Activated T-helper 1 cell treated with anti-CD3 and anti-CD28 coated beads, Interleukin-12 subunit alpha, Interleukin-12 subunit beta, Interleukin-2, Interleukin-4 antibody, amounts not matched to agents 30 ng/mL and 10 ng/mL and 1 ng/mL, durations not matched to agents 14 hours and 24 hours and 36 hours (primary cell): ENCODE results near the gene GCNT2. TPM values are rescaled to one million over a fixed set of nuclear protein-coding genes. Genes with fewer than 3 reads are reported as not detected.
"Not testable (repeated sequence)": the region's sequence is repeated elsewhere in the genome, so short reads cannot be mapped to it uniquely, and the experiment has no call there.

ENCODE experiments used
- DNase-seq: peaks from one replicate; pipeline ENCODE4 v3.0.0; 2021; ENCODE audit warnings: low spot score
- H3K27ac Mint-ChIP-seq: one replicate; pipeline ENCODE4 v1.8.0; 2021; ENCODE audit warnings: mild to moderate bottlenecking, mixed read lengths
- H3K27me3 Mint-ChIP-seq: one replicate; pipeline ENCODE4 v1.8.0; 2022; ENCODE audit warnings: mild to moderate bottlenecking, moderate library complexity, mixed read lengths; ENCODE audit not compliant: insufficient read depth
- H3K36me3 Mint-ChIP-seq: one replicate; pipeline ENCODE4 v1.8.0; 2021; ENCODE audit warnings: low read depth, mixed read lengths
- H3K4me1 Mint-ChIP-seq: one replicate; pipeline ENCODE4 v1.8.0; 2021; ENCODE audit warnings: low read depth, mixed read lengths
- H3K4me3 Mint-ChIP-seq: one replicate; pipeline ENCODE4 v1.8.0; 2021; ENCODE audit warnings: mild to moderate bottlenecking, moderate library complexity, mixed read lengths
- H3K9me3 Mint-ChIP-seq: one replicate; pipeline ENCODE4 v1.8.0; 2021; ENCODE audit warnings: mixed read lengths
- intact Hi-C: fragments of 100-400 bp; cut with micrococcal nuclease; formaldehyde crosslinking; loops from one replicate; pipeline ENCODE4 v1.15.1; 2024
- total RNA-seq: library from RNA; stranded (reverse); gene quantifications from 2 replicates; pipeline ENCODE4 v1.2.3, GENCODE V29; 2022

GCNT2 gene
- total RNA-seq, 1 donor from 2014 or later, result 3.0 TPM

DNA sequence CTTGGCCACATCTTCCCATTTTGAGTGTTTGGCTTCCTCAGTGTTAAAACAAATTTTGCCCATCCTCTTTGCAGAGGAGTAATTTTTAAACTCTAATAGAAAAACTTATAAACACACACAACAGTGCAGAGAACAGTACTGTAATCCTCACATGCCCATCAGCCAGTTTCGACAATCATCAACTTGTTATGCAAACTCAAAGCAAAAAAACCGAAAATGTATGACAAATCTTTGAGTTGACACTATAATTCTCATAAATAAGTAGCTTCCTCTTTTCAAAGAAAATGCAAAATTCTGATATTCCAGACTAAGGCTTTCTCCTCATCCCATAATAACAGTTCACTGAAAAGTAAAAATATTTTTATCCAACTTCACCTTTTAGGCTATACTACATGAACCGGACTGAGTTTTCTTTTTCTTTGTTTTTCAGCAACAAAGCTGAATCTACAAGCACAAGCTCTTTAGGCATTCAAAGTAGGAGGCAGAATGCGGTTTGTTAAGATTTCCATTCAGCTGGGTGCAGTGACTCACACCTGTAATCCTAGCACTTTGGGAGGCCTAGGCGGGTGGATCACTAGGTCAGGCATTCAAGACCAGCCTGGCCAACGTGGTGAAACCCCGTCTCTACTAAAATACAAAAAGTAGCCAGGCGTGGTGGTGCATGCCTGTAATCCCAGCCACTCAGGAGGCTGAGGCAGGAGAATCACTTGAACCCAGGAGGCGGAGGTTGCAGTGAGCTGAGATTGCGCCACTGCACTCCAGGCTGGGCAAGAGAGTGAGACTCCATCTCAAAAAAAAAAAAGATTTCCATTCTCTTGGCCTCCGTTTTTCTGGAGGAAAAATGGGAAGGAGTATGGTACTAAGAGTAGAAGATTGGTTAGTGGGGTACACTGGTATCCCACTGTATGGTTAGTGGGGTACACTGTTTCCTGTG is 74.8 kb downstream of the GCNT2 start:
- no peaks in the 10 kb centered on the region for H3K27me3 Mint-ChIP-seq
- H3K36me3 Mint-ChIP-seq, result no peaks in the 10 kb centered on the region
- H3K27ac Mint-ChIP-seq, result no peak overlapping the region
- peaks cover 6% of the 10 kb centered on the region for H3K4me1 Mint-ChIP-seq
- intact Hi-C loops, result no loop called here
- H3K9me3 Mint-ChIP-seq, result no peaks in the 10 kb centered on the region
- DNase-seq, result no peak
- H3K4me3 Mint-ChIP-seq, result no peak overlapping the region

DNA sequence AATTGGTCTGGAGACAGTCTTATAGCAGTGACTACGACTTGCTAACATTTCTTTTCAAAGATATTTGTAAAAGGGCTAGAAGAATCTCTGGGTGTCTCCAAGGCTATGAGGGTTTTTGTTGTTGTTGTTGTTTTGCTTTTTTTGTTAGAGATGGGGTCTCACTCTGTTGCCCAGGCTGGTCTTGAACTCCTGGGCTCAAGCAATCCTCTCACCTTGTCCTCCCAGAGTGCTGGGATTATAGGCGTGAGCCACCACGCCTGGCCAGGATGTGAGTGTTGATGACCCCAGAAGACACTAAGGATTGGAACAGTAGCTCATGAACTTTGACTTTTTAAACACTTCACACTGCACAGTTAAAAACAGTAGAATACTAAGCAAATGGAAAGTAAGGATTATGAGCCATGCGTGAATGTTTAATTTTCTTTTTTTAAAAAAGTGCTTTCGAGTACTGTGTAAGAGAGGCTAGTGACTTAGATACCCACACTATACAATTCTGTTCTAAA is 76.4 kb downstream of the GCNT2 start:
- intact Hi-C loops, result no loop called here
- Mint-ChIP-seq H3K27me3 (no peaks in the 10 kb centered on the region), H3K9me3 (no peaks in the 10 kb centered on the region), H3K4me3 (no peak overlapping the region), H3K36me3 (no peaks in the 10 kb centered on the region), H3K4me1 (peaks cover 6% of the 10 kb centered on the region), H3K27ac (no peak overlapping the region)
- no peak for DNase-seq

GRCh38 chr6:10598084-10598960 is 77.2 kb downstream of the GCNT2 start:
- Mint-ChIP-seq H3K4me3 (no peak overlapping the region), H3K4me1 (peaks cover 6% of the 10 kb centered on the region), H3K27me3 (no peaks in the 10 kb centered on the region), H3K36me3 (no peaks in the 10 kb centered on the region), H3K27ac (no peak overlapping the region), H3K9me3 (no peaks in the 10 kb centered on the region)
- no peak for DNase-seq
- intact Hi-C loops, result no loop called here

DNA sequence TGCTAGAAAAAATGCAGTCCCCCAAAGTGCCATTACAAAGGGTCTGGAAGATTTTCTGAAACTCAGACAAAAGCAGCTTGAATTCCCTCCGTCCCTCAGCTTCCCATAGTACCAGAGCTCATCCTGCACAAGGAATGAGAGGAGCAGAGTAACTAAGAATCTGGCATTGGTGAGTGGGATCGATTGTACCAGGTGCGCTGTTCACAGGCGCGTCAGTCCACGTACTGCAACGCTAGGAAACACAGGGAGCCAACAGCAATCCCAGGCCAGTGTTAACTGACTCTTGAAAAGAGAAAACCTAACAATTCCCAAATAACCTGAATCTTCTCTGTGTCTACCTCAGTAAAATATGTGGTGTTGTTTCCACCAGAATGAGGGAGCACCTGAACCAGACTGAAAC is 77.9 kb downstream of the GCNT2 start:
- no peaks in the 10 kb centered on the region for H3K36me3 Mint-ChIP-seq
- no peak overlapping the region for H3K4me3 Mint-ChIP-seq
- no peak overlapping the region for H3K27ac Mint-ChIP-seq
- DNase-seq, result no peak
- H3K27me3 Mint-ChIP-seq, result no peaks in the 10 kb centered on the region
- intact Hi-C loops, result no loop called here
- peaks cover 6% of the 10 kb centered on the region for H3K4me1 Mint-ChIP-seq
- no peaks in the 10 kb centered on the region for H3K9me3 Mint-ChIP-seq

GRCh38 chr6:10600681-10601080 is 79.5 kb downstream of the GCNT2 start:
- H3K27me3 Mint-ChIP-seq, H3K4me1 Mint-ChIP-seq, intact Hi-C loops, DNase-seq, H3K9me3 Mint-ChIP-seq, H3K36me3 Mint-ChIP-seq, H3K27ac Mint-ChIP-seq, H3K4me3 Mint-ChIP-seq: not testable (repeated sequence)

- no peaks in the 10 kb centered on the region for H3K36me3 Mint-ChIP-seq
- intact Hi-C loops, result no loop called here
- H3K4me1 Mint-ChIP-seq, result no peaks in the 10 kb centered on the region
- no peaks in the 10 kb centered on the region for H3K27me3 Mint-ChIP-seq
- H3K4me3 Mint-ChIP-seq, result no peak overlapping the region
- no peak for DNase-seq
- no peaks in the 10 kb centered on the region for H3K9me3 Mint-ChIP-seq
- no peak overlapping the region for H3K27ac Mint-ChIP-seq
Observed at GRCh38 chr6:10603219-10603618, 82.1 kb downstream of the GCNT2 start.

- peaks cover 3% of the 10 kb centered on the region for H3K27me3 Mint-ChIP-seq
- no peaks in the 10 kb centered on the region for H3K36me3 Mint-ChIP-seq
- intact Hi-C loops, result no loop called here
- no peak overlapping the region for H3K27ac Mint-ChIP-seq
- no peak for DNase-seq
- no peak overlapping the region for H3K4me3 Mint-ChIP-seq
- H3K9me3 Mint-ChIP-seq, result peaks cover 4% of the 10 kb centered on the region
- no peaks in the 10 kb centered on the region for H3K4me1 Mint-ChIP-seq
Observed at GRCh38 chr6:10609038-10609437, 87.9 kb downstream of the GCNT2 start.

- Mint-ChIP-seq H3K27ac (no peak overlapping the region), H3K4me1 (no peaks in the 10 kb centered on the region), H3K27me3 (peaks cover 3% of the 10 kb centered on the region), H3K36me3 (no peaks in the 10 kb centered on the region), H3K9me3 (peaks cover 4% of the 10 kb centered on the region), H3K4me3 (no peak overlapping the region)
- DNase-seq, result no peak
- intact Hi-C loops, result no loop called here
Observed at GRCh38 chr6:10610289-10610688, 89.1 kb downstream of the GCNT2 start.

DNA sequence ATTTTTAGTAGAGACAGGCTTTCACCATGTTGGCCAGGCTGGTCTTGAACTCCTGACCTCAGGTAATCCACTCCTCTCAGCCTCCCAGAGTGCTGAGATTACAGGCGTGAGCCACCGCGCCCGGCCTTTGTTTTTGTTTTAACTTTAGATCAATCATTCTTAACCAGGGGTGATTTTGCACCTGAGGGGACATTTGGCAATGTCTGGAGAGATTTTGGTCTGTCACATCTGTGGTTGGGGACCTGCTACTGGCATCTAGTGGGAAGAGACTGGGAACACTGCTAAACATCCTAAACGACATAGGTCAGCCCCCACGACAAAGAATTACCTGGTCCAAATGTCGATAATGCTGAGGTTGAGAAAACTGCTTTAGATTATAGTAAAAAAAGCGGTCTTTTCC is 91.0 kb downstream of the GCNT2 start:
- H3K27ac Mint-ChIP-seq, result no peak overlapping the region
- H3K4me1 Mint-ChIP-seq, result no peaks in the 10 kb centered on the region
- no peak overlapping the region for H3K4me3 Mint-ChIP-seq
- no peak for DNase-seq
- H3K36me3 Mint-ChIP-seq, result no peaks in the 10 kb centered on the region
- peaks cover 4% of the 10 kb centered on the region for H3K9me3 Mint-ChIP-seq
- intact Hi-C loops, result no loop called here
- peaks cover 3% of the 10 kb centered on the region for H3K27me3 Mint-ChIP-seq

DNA sequence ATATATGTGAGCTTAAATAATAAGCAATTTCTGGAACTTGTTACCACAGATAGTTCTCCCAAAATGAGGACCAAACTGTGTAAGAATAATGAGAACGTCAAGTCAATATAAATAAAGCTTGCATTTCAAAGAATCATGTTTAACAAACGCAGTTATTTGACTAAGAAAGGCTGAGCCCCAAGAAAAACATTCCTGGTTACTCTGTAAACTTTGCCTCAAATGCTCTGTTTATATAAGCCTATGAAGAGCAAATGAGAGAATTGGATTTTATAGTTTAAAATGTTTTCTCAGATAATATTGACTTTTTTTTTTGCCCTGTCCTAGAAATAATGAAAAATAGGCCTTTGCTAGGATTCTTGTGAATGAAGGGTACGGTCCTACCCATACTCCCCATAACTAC is 91.9 kb downstream of the GCNT2 start:
- H3K4me3 Mint-ChIP-seq, result no peak overlapping the region

GRCh38 chr6:10613723-10614122 is 92.6 kb downstream of the GCNT2 start:
- H3K9me3 Mint-ChIP-seq, result peaks cover 4% of the 10 kb centered on the region
- intact Hi-C loops, result no loop called here
- H3K36me3 Mint-ChIP-seq, result no peaks in the 10 kb centered on the region
- H3K27ac Mint-ChIP-seq, result no peak overlapping the region
- peaks cover 3% of the 10 kb centered on the region for H3K27me3 Mint-ChIP-seq
- no peak overlapping the region for H3K4me3 Mint-ChIP-seq
- H3K4me1 Mint-ChIP-seq, result no peaks in the 10 kb centered on the region
- no peak for DNase-seq

More for the DNA sequence above, 91.9 kb downstream of the GCNT2 start:
- Mint-ChIP-seq H3K36me3 (no peaks in the 10 kb centered on the region), H3K9me3 (peaks cover 4% of the 10 kb centered on the region), H3K27me3 (peaks cover 3% of the 10 kb centered on the region), H3K27ac (no peak overlapping the region), H3K4me1 (no peaks in the 10 kb centered on the region)
- no peak for DNase-seq
- intact Hi-C loops, result no loop called here

GRCh38 chr6:10615675-10616074 is 94.5 kb downstream of the GCNT2 start:
- Mint-ChIP-seq H3K27ac (no peak overlapping the region), H3K36me3 (no peaks in the 10 kb centered on the region), H3K9me3 (no peaks in the 10 kb centered on the region), H3K4me1 (no peaks in the 10 kb centered on the region), H3K27me3 (peaks cover 3% of the 10 kb centered on the region), H3K4me3 (no peak overlapping the region)
- no peak for DNase-seq
- intact Hi-C loops, result no loop called here

DNA sequence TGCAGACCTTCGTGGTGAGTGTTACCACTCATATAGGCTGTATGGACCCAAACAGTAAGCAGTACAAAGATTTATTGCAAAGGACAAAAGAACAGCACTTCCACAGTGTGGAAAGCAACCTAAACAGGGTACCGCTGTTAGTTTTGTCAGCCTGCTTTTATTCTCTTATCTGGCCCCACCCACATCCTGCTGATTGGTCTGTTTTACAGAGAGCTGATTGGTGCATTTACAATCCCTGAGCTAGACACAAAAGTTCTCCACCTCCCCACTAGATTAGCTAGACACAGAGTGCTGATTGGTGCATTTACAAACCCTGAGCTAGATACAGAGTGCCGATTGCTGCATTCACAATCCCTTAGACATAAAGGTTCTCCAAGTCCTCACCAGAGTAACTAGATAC is 95.1 kb downstream of the GCNT2 start:
- not testable (repeated sequence) for H3K27ac Mint-ChIP-seq, H3K4me1 Mint-ChIP-seq

More for the DNA sequence above, 95.1 kb downstream of the GCNT2 start:
- H3K4me3 Mint-ChIP-seq, DNase-seq, H3K9me3 Mint-ChIP-seq, intact Hi-C loops, H3K27me3 Mint-ChIP-seq, H3K36me3 Mint-ChIP-seq: not testable (repeated sequence)
